ENCODE data around the gene RAB3C.
"Not testable (repeated sequence)": the region's sequence is repeated elsewhere in the genome, so short reads cannot be mapped to it uniquely, and the experiment has no call there.

Gene RAB3C

GRCh38 chr5:58680503-58680902 lies 97.6 kb downstream of the RAB3C start:
- DNase-seq: no peak

GRCh38 chr5:58681943-58682342 lies 99.1 kb downstream of the RAB3C start:
- DNase-seq: no peak

GRCh38 chr5:58683567-58683966 lies 100.7 kb downstream of the RAB3C start:
- no peak for DNase-seq

- DNase-seq: no peak
These were observed 104.2 kb downstream of the RAB3C start for GRCh38 chr5:58687079-58687478.

- no peak for DNase-seq
These were observed 104.7 kb downstream of the RAB3C start for GRCh38 chr5:58687595-58687994.

- DNase-seq: not testable (repeated sequence)
These were observed 116.3 kb downstream of the RAB3C start for GRCh38 chr5:58699088-58699761.

GRCh38 chr5:58699762-58700118 lies 116.9 kb downstream of the RAB3C start:
- DNase-seq: no peak

GRCh38 chr5:58703925-58704555 lies 121.2 kb downstream of the RAB3C start:
- no peak for DNase-seq

- no peak for DNase-seq
These were observed 123.9 kb downstream of the RAB3C start for GRCh38 chr5:58706736-58707135.

GRCh38 chr5:58708456-58708855 lies 125.6 kb downstream of the RAB3C start:
- DNase-seq: no peak

- not testable (repeated sequence) for DNase-seq
These were observed 127.5 kb downstream of the RAB3C start for GRCh38 chr5:58710425-58710824.

- no peak for DNase-seq
These were observed 128.0 kb downstream of the RAB3C start for GRCh38 chr5:58710871-58711270.

GRCh38 chr5:58711965-58712364 lies 129.1 kb downstream of the RAB3C start:
- DNase-seq: no peak

GRCh38 chr5:58714046-58714445 lies 131.2 kb downstream of the RAB3C start:
- DNase-seq: no peak

GRCh38 chr5:58715997-58716656 lies 133.3 kb downstream of the RAB3C start:
- DNase-seq: no peak

- no peak for DNase-seq
These were observed 133.8 kb downstream of the RAB3C start for GRCh38 chr5:58716713-58717112.

GRCh38 chr5:58717303-58718007 lies 134.6 kb downstream of the RAB3C start:
- no peak for DNase-seq

GRCh38 chr5:58718269-58718978 lies 135.5 kb downstream of the RAB3C start:
- DNase-seq: no peak

- no peak for DNase-seq
These were observed 139.3 kb downstream of the RAB3C start for GRCh38 chr5:58722160-58722559.

- no peak for DNase-seq
These were observed 142.1 kb downstream of the RAB3C start for GRCh38 chr5:58724992-58725391.

GRCh38 chr5:58731641-58732040 lies 148.8 kb downstream of the RAB3C start:
- DNase-seq: no peak

- no peak for DNase-seq
These were observed 152.8 kb downstream of the RAB3C start for GRCh38 chr5:58735637-58736036.

GRCh38 chr5:58736214-58736613 lies 153.3 kb downstream of the RAB3C start:
- DNase-seq: no peak
